ENCODE results near the gene LRRIQ1. TPM values are rescaled to one million over a fixed set of nuclear protein-coding genes. Genes with fewer than 3 reads are reported as not detected.

LRRIQ1 gene
- total and polyA plus RNA-seq, 2 of the 4 experiments (the other 2 are of a cell fraction), result under 0.01 to 0.05 TPM

- Histone ChIP-seq H2AFZ (replicated peaks; ENCODE audit: low read length, poor library complexity) (no peak overlapping the region), H4K91ac (ENCODE audit: insufficient read depth, low read depth, low read length) (no peak overlapping the region), H3K9ac (ENCODE audit: low read depth, low read length) (no peak overlapping the region), H3K4me2 (ENCODE audit: low read depth, low read length) (no peak overlapping the region), H3K9me3 (ENCODE audit: control insufficient read depth, insufficient read depth, low read length) (no peaks in the 10 kb centered on the region), H4K5ac (ENCODE audit: low read depth, low read length) (no peak overlapping the region), H2BK120ac (ENCODE audit: low read depth, low read length) (no peak overlapping the region), H3K4me1 (ENCODE audit: control insufficient read depth, insufficient read depth, low read length) (no peaks in the 10 kb centered on the region), H3K27ac (ENCODE audit: insufficient read depth, low read length) (no peak overlapping the region), H3K4me3 (ENCODE audit: insufficient read depth, low read depth, low read length) (no peak overlapping the region), H3K23ac (ENCODE audit: low read depth, low read length) (no peak overlapping the region), H2AK5ac (ENCODE audit: low read depth, low read length) (no peak overlapping the region), H2BK15ac (ENCODE audit: low read depth, low read length) (no peak overlapping the region), H3K56ac (ENCODE audit: extremely low read depth, insufficient read depth, low read length) (no peak overlapping the region), H4K8ac (ENCODE audit: low read depth in 2 of 2, low read length in 2 of 2) (no peak overlapping the region), H2BK20ac (ENCODE audit: low read depth, low read length) (no peak overlapping the region), H3K18ac (ENCODE audit: low read depth, low read length) (no peak overlapping the region), H3K14ac (replicated peaks; ENCODE audit: low read depth, low read length) (no peak overlapping the region), H3K9me1 (ENCODE audit: insufficient read depth, low read length) (no peaks in the 10 kb centered on the region), H3K79me1 (ENCODE audit: low read depth in 1 of 2, low read length in 2 of 2) (no peaks in the 10 kb centered on the region), H2AK9ac (replicated peaks; ENCODE audit: low read depth, low read length, poor library complexity) (no peak overlapping the region), H2BK5ac (ENCODE audit: low read depth, low read length, poor library complexity, severe bottlenecking) (no peak overlapping the region), H4K20me1 (ENCODE audit: insufficient read depth, low read length) (no peaks in the 10 kb centered on the region), H3K27me3 (ENCODE audit: control insufficient read depth, insufficient read depth, low read length) (no peaks in the 10 kb centered on the region), H3K36me3 (ENCODE audit: control insufficient read depth, insufficient read depth, low read length) (no peaks in the 10 kb centered on the region), H3K4ac (ENCODE audit: low read depth, low read length) (no peak overlapping the region)
- ATAC-seq (ENCODE audit: low read depth) (no peak), DNase-seq (no peak)
- WGBS, 2 experiments (ENCODE audit: extremely low coverage in 2 of 2, insufficient read length in 1 of 2), result no CpG with 5 or more reads among the region's 2 CpGs
- TF ChIP-seq FOS (IDR thresholded peaks at IDR 0.05; ENCODE audit: low read depth, low read length), result no peak
- TF ChIP-seq MAFK (IDR thresholded peaks at IDR 0.05; ENCODE audit: low read depth, low read length), result no peak
- no peak for TF ChIP-seq BHLHE40 (IDR thresholded peaks at IDR 0.05; ENCODE audit: low read depth, low read length)
- no peak for TF ChIP-seq USF2 (IDR thresholded peaks at IDR 0.05; ENCODE audit: low read depth, low read length)
- TF ChIP-seq MXI1 (IDR thresholded peaks at IDR 0.05; ENCODE audit: borderline replicate concordance, low read depth, low read length), result no peak
- TF ChIP-seq RFX5 (IDR thresholded peaks at IDR 0.05; ENCODE audit: low read depth, low read length), result no peak
- no peak for TF ChIP-seq NFE2L2 (IDR thresholded peaks at IDR 0.05; ENCODE audit: low read depth, low read length)
- no peak for TF ChIP-seq CTCF (conservative IDR thresholded peaks at IDR 0.05; ENCODE audit: low read depth, low read length)
- no peak for TF ChIP-seq ELK1 (IDR thresholded peaks at IDR 0.05; ENCODE audit: borderline replicate concordance, low read depth, low read length)
- in situ Hi-C loops (cut with MboI; ENCODE audit: low sequenced_read_pairs) (no loop called here), dilution Hi-C loops (cut with HindIII; ENCODE audit: low sequenced_read_pairs, unreplicated experiment) (no loop called here), intact Hi-C loops (cut with micrococcal nuclease) (loop anchor here (2.0 kb wide), 1 partner anchor 42 kb away; no protein-coding TSS in a partner anchor)
- CTCF ChIA-PET, result no interaction called here
- POLR2A ChIA-PET (ENCODE audit: unreplicated experiment), result no interaction called here
- no TSS peak for BruUV-seq (replicated peaks)
These were observed 224.3 kb downstream of the LRRIQ1 start for GRCh38 chr12:85260447-85260846.
